NCI-H2081 treated with DMSO at 0.1 percent for 48 hours (cell line): ENCODE data around the gene BICC1.

Source experiments
- DNase-seq: peaks from one replicate; lab custom pipeline; 2025; lab: John Stamatoyannopoulos, UW

Gene BICC1

DNA sequence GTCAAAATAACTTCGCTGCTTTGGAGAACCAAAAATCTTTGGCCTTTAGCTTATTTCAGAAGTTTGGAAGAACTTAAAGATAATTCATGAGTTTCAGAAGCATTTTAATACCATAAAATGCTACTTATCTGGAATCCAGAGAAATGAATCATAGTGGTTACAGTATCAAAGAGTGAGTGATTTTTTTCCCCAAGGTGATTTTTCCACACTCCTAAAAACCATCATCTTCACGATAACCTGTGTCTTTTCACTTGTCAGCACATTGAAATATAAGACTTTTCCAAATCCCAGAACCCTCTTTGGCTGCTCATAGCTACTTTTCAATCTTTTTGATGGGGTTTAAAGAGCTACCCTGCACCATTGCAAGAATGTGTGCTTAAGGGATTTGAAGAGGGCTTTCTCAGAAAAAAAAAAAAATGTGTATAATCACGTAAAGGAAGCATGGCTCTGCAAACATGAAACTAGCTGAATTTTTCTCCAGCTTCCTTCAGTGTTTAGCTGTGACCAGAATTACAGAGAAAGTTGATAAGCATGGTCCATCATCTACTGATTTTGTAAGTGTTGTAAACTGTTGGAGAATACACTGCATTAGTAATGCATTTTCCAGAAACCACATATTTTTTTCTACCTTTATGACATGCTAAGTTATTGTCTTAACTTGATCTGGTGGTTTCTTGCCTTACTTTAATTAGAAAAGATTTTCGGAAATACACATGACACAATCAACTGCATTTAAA, 134.9 kb downstream of the BICC1 start:
- DNase-seq, result no peak

DNA sequence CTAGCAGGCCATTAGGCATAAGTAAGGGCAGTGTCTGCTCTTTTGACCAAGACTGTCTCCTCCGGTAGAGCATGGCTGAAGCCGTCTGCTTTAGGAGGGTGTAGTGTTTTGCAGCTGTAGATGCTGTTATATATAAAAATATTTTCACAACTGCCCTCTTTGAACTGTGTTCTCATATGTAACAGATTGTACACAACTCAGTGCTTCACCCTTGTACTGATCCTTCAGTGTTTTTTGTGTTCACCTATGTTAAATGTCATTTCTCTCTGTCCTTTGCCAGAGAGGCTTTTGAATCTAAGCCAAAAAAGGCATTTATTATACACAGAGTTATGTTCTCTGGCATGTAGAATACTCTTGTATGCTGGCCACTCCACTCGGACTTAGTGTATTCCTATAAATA, 135.5 kb downstream of the BICC1 start:
- no peak for DNase-seq

GRCh38 chr10:58651040-58651439, 138.4 kb downstream of the BICC1 start:
- no peak for DNase-seq

GRCh38 chr10:58651742-58652141, 139.1 kb downstream of the BICC1 start:
- DNase-seq, result no peak

GRCh38 chr10:58653139-58653538, 140.5 kb downstream of the BICC1 start:
- no peak for DNase-seq

DNA sequence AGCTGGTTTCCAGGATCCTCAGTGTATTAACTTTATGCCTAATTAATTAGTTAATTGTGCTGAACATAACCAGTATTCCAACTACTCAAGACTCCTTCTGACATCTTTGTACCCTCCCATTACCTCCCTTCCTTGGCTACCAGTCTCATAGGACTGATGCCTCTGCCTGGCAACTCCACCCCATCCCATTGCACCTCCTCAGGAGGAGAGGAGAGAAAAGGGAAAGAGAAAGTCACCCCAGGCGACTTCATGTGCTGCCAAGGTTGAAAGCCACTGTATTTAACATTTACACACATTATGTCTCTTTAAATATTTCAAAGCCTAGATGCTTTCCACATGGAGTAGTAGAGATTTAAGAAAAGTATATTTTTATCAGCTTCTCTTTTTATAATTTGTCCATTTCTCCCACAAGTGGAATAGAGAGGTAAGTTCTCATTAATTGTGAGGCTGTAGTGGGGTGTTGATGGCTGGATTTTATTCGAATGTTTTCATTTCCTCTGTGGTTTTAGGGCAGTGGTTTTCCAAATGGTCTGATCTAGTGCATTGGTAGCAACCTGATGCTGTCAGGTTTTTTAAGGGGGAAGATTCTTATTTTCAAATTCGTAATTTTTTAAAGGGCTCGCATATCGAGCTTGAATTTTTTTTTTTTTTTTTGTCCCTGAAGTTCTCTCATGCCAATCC, 148.0 kb downstream of the BICC1 start:
- no peak for DNase-seq

DNA sequence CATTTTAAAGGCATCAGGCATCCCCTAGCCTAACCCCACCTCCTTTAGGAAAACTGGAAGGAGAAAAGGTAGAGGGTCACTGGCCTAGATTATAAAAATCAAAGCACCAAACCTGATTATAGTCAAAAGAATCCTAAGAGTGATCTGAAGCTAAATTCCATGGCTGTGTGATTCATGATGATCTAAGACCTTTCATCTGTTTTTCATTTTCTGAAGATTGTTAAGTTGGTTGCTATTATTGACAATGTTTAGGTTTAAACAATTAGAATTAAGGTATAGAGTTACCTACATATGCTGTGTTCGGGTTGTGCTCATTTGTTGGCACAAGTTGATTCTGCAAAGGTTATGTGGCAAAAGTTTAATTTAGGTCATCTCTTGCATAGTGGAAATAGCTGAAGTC, 148.7 kb downstream of the BICC1 start:
- DNase-seq, result no peak

- no peak for DNase-seq
These were observed 149.2 kb downstream of the BICC1 start for GRCh38 chr10:58661902-58662301.

- DNase-seq, result no peak
These were observed 149.6 kb downstream of the BICC1 start for GRCh38 chr10:58662314-58662713.

GRCh38 chr10:58665361-58665760, 152.7 kb downstream of the BICC1 start:
- no peak for DNase-seq

- no peak for DNase-seq
These were observed 153.4 kb downstream of the BICC1 start for GRCh38 chr10:58666024-58666423.

- no peak for DNase-seq
These were observed 155.1 kb downstream of the BICC1 start for GRCh38 chr10:58667658-58668310.

- DNase-seq, result no peak
These were observed 160.2 kb downstream of the BICC1 start for GRCh38 chr10:58672845-58673244.

- DNase-seq, result no peak
These were observed 161.6 kb downstream of the BICC1 start for GRCh38 chr10:58674251-58674650.

DNA sequence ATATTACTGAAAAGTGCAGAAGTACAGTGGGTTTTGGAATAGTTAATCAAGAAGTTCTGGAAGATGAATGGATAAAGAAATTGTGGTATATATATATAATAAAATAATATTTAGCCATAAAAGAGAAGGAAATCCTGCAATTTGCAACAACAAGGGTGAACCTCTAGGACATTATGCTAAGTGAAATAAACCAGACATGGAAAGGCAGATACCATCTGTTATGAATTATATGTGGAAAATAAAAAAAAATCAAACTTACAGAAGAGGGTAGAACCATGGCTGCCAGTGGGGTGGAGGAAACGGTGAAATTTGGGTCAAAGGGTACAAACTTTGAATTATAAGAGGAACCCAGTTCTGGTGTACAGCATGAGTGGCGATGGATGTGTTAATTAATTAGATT, 162.6 kb downstream of the BICC1 start:
- no peak for DNase-seq

DNA sequence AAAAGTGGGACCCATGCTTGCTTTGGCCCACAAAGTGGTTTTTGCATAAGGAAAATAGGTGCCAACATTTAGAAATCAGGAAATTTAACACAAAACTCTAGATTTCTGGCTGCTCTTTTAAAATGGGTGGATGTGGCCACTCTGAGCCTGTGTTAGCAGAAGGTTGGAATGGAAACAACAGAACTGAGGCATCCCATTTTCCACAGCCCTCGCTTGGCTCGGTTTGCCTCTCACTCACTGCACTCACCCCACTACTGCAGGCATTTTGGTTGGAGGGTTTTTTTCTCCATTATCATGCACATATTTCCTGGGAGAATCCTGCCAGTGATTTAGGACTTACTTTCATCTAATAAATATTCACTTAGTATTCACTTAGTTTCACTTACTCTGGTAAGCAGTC, 178.9 kb downstream of the BICC1 start:
- no peak for DNase-seq

- no peak for DNase-seq
These were observed 181.2 kb downstream of the BICC1 start for GRCh38 chr10:58693919-58694318.

DNA sequence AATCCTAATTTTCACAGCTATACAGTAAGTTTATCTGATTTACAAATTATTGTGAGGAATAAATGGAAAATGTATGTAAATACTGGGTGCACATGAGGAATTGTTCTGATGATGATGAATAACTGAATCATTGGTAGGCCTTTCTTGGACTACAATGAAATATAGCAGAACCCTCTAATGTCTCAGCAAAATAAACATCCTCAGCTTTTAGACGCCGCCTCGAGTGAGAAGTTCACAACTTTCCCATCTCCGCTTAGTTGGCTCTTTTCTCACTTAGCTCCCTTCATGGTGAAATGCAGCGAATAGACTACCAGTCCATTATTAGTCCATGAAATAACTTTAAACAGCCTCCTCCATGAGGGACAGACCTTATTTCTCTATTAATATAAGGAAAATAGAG, 182.3 kb downstream of the BICC1 start:
- DNase-seq, result no peak

DNA sequence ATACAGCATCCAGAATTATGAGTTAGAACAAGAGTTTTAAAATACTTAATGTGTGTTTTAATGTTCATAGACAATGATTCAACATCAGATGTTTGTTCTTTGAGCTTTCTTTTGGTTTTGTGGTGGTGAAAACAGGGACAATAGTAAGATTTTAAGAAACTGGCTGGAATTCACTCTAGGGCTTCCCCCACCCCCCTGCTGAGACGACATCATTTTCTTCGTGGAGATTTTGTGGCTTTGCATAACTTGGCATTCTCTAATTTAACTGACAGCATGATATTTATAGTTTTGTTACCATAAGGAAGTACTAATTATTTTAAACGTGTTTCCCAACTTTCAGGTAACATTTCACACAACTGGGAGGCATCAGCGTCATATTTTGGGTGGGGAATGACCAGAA, 184.1 kb downstream of the BICC1 start:
- no peak for DNase-seq

- DNase-seq, result no peak
These were observed 185.0 kb downstream of the BICC1 start for GRCh38 chr10:58697691-58698090.

- DNase-seq, result no peak
These were observed 186.2 kb downstream of the BICC1 start for GRCh38 chr10:58698777-58699356.

DNA sequence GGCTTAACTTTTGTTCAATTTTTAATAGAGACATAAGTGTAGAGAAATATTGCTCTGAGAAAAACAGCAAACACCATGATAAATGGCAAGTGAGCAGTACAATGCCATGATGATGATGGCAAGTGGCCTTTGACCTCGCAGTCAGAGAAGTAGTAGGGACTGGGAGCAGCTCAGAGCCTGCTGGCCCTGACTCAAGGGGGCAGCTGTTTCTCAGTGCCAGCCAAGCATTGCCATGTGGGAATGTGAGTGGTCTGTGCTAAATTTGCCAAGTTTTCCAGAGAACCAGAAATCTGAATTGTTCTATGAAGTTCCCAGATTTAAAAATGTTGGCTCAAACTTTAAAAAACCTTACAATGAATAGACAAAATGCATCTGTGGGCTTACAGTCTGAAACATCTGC, 187.9 kb downstream of the BICC1 start:
- no peak for DNase-seq
